T-helper 1 cell treated with Interleukin-12 subunit alpha and Interleukin-12 subunit beta and Interleukin-4 antibody, amounts not matched to agents 30 ng/mL and 1 ng/mL, for 36 hours (primary cell): ENCODE measurements around the gene NDP. TPM values are rescaled to one million over a fixed set of nuclear protein-coding genes. Genes with fewer than 3 reads are reported as not detected.
"Not testable (repeated sequence)": the region's sequence is repeated elsewhere in the genome, so short reads cannot be mapped to it uniquely, and the experiment has no call there.

Experiments
- intact Hi-C: fragments of 100-400 bp; cut with micrococcal nuclease; formaldehyde crosslinking; loops from one replicate; pipeline ENCODE4 v1.15.1; 2024
- total RNA-seq: library from RNA; stranded (reverse); gene quantifications from 2 replicates; pipeline ENCODE4 v1.2.3, GENCODE V29; 2022

NDP gene
- total RNA-seq, 1 donor from 2014 or later, result not detected

DNA sequence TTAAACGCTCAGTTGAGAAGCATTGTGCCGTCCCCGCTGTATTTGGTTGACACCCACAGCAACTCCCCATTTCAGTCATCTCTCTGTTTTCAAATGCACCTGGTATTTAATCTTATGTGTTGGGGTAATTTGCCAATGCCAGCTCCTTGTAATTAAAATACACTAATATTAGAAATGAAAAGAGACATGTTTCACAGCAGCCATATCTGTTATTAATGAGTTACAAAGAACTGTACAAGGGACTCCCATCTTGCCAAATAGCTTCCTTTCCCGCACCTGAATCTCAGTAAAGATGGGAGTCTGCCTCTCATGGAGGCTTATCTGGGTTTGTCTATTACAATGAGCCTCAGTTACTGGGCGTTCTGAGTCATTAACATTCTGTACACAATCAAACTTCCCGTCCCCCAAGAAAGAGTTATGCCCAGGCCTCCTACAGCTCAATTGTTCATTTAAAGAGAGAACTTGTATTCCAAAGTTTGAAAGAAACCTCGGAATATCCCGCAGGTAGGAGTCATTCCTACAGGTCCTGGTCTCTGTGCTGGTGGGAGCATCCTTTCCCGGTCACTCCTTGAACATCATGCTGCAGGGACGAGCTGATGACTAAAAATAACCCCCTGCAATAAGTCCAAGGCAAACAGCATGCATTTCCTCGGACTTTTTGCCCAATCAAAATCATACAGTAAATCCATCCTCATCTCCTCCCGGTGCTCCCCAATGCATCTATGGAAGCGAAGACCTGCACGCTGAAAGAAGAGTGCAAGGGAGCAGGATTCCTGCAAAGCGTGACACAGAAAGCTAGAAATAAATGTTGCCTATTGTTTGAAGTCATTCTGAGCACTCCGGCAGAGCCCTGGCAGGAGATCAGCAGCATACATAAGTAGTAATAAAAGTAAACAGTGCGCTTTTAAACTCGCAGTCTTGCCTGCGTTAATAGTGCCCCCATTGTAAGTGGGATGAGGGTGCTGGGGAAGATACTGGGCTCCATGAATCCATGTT lies 926 bp downstream of the NDP start:
- intact Hi-C loops, result no loop called here

DNA sequence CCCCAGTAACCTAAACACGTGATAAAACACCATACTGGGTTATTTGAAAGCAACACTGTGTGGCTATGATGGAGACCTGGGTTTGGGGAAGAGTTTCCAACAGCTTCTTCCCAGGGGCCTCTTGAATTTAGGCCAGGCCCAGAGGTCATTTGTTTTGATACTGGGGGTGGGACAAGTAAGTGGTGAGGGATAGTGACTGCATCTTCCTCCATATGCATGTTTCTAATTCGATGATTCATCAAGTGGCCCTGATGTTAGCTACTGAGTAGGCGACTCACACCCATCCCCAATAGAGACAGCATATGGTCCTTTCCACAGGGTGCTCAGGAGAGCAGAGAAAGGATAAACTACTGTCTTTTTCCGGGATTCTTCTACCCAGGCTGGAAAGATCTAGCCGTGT lies 2.7 kb downstream of the NDP start:
- intact Hi-C loops, result no loop called here

DNA sequence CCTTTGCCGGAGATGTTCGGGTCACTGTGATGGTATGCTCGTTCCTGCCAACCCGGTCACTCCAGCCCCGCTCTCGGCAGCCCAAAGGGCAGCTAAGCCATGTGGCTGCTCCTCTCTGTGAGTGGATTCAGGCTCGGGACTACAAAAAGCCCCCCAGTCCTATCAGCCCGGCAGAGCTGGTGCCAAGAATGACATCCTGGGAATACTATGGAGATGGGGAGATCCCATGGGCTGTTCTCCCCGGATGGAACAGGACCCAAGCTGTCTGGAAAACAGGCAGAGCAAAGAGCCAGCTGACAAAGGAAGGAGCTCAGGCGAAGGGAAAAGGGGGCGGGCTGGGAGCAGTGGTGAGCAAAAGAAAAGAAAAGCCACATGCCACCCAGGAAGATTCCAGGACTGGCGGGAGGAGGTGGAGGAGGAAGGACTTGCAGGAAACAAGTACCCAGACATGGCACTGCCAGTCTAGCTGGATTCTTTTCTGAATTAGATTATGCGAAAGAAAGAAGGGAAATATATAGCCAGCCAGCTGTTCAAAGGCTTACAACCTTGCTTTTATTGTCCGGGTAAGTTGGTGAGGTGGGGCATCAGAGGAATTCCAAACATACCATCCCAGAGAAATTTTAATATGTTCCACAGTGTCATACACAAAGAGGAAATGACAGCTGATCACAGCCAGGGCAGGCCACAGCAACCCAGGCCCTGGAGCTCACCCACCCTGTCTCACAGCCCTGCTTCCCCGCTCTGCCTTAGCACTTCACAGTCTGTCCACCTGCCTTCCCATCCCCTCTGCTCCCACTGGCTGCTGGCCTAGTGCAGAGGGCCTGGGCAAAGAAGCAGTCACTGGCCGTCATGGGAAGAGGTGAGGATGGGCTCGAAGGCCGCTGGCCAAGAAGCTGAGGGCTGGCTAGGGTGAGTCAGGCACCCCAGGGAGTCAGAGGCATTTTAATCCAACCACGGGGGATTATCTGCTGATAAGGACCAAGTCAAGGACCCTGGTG lies 3.4 kb downstream of the NDP start:
- intact Hi-C loops, result no loop called here

DNA sequence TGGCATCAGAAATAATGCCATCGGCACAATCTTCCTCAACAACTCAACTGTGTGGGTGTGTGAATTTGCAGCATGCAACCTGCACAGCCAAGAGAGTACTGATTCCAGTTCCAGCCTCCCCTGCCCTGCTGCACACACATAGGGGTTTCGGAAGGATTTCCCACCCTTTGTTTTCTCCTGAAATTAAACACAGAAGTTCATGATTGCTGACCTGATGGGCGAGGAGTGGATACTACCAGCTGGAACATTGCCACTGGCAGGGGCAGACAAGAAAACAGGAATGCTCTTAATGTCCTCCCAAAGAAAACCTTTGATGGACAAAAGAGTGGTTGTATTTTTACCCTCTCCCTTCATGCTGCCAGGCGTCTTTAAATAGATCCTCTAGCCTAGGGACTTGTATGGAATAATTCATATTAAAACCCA lies 4.8 kb downstream of the NDP start:
- intact Hi-C loops, result no loop called here

DNA sequence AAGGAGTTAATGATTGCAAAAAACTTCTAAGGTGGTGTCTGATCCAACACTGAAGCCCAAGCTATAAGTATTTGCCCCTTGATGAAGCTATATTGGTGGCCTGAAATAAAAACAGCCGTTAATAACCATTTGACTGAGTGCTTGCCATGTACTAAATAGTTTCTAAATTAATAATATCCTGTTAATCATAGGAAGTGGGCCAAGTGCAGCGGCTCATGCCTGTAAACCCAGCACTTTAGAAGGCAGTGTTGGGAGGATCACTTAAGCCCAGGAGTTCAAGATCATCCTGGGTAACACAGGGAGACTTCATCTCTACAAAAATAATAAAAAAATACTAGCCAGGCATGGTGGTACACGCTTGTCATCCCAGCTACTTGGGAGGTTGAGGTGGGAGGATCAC lies 8.3 kb downstream of the NDP start:
- intact Hi-C loops, result no loop called here

DNA sequence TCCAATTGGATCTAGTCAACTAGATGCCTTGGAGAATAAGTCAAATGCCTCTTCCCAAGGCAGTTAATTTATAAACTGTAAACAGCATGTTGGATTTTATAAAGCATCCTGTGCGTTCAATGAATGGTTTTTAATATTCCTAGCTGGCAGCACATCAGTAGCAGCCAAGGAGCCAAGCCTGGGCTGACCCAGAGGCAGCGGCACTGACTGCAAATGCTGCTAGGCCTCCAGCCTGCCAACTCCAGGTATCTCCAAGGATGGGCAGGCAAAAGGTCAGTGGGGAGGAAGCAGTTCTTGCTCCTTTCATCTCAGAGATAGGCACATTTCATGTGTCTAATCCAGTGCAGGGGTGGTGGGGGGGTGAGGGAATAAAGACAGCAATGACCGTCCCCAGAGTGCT lies 9.5 kb downstream of the NDP start:
- intact Hi-C loops, result no loop called here

DNA sequence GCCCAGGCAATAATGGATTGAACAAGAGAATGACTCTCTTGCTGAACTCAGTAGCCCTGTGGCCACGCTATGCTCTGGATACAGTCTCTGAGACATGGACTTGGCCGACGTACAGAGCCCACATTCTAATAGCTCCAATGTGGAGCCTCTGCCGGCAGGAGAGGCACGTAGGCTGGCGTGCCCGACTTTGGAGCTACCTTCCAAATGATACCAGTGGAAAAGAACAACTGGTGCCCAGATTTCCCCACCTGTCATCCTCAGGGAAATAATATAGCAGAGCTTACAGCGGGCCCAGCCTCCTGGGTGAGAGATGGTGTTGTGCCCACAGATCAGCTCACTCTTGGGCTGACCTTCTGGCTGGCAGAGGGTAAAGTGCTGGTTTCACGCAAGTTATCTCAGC lies 10.6 kb downstream of the NDP start:
- intact Hi-C loops, result no loop called here

DNA sequence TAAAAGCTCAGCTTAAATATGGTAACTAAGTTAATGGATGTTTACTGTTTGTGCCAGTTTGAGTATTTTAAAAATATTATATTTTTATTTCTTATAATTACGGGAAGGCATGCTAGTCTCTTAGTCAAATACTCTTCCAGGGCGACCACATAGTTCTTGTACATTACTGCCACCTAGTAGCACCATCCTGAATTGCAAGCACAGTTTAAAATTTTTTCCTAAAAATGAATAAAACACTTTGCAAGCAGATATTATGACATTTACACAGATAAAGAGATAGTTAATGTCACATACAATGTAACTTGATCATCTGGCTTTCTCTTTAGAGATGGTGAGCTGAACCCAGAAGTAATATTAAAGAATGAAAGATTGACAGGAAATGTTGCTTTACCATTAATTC lies 11.5 kb downstream of the NDP start:
- intact Hi-C loops, result no loop called here

DNA sequence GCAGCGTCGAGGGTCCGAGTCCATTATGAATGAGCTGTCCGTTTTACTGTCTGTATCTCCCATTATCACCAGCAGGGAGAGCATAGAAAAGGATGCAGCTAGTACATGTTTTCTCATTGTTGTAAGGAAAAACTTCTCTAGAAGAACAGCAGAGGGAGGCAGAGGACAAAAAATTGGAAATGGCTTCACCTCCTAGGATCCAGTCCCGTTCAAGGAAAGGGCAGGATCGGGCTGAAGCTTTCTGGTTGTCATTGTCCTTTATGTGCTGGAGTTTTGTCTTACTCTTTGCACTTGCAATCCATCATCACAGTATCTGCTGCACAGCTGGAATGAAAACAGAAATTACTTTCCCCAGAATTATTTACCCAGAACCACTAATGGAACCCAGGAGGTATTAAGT lies 14.7 kb downstream of the NDP start:
- intact Hi-C loops, result loop anchor here (1.0 to 5.0 kb wide), 9 partner anchors 68 to 1894 kb away; partner anchors contain the start of genes FUNDC1 and KDM6A

DNA sequence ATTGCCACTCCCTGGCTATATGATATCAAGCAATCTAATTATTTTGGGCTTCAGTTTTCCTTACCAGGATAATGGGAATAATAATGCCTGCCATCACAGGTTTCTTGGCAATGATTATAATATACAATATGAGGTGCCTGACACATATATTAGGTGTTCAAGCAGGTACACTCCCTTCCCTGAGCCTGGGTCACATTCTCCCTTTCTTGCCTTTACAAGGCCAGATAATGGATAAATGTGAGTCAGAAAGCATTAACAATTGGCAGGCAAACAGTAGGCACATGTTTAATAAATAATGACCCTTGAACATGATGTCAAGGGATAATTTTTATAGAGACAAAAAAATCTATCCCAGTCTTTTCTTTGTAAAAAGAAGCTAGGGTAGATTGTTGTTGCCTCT lies 17.2 kb downstream of the NDP start:
- intact Hi-C loops, result loop anchor here (5.0 kb wide), 5 partner anchors 346 to 1896 kb away; partner anchors contain the start of gene KDM6A

DNA sequence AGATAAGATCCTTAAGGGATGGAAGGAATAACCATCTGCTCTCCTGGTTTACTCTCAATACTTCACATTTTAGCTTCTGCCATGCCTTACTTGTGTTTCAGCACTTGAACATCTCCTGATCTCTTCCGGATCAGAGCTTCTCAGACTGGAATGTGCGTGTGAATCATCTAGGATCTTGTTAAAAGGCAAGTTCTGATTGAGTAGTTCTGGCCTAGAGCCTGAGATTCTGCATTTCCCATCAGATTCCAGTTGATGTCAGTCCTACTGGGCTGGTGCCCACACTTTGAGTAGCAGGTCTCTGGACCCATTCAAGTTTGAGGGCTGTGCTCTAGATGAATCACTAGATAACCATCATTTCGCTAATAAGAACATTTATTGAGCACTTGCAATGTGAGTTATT lies 20.0 kb downstream of the NDP start:
- intact Hi-C loops, result no loop called here

DNA sequence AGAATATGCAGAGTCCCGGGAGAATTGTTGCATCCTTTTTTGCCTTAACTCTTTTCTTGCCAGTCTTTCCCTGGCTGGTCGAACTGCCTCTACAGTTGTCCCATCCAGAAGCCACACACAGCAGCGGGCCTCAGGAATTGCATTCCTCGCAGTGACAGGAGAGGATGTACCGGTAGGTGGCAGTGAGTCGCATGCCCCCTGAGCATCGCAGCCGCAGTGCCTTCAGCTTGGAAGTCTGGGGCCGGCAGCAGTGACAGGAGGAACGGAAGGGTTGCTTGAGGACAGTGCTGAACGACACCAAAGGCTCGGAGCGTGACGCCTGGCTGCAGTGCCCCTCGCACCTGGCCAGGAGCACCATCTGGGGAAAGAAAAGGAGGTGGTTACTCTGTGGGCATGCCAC lies 23.5 kb downstream of the NDP start:
- intact Hi-C loops, result no loop called here

DNA sequence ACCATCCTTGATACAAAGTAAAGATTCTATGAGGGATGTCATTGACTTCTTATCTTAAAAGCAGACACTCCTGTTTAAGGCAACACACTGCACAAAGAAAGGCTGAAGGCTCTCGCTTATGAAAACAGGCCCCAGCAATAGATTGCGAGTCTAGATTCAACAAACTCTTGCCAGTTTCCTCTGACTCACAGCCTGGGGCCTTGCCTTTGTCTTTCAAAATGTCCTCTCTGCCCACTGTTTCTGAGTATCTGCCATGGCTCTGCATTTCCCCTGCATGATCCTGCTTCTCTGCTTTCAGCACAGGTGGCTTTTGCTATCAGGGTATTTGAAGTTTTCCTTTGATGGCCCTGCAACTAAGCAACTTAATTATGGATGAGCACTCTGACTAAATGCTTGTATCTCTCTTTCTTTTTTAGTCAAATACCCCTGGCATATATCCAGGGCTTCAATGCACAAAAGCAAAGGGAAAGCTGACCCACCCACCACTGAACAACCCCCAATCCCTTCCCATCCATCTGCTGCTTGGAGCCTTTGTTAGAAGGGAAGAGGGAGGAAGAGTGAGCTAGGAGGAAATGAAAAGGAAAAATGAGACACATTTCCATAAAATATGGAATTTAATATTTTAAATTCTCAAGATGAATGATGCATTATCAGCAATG lies 32.2 kb downstream of the NDP start:
- intact Hi-C loops, result no loop called here

DNA sequence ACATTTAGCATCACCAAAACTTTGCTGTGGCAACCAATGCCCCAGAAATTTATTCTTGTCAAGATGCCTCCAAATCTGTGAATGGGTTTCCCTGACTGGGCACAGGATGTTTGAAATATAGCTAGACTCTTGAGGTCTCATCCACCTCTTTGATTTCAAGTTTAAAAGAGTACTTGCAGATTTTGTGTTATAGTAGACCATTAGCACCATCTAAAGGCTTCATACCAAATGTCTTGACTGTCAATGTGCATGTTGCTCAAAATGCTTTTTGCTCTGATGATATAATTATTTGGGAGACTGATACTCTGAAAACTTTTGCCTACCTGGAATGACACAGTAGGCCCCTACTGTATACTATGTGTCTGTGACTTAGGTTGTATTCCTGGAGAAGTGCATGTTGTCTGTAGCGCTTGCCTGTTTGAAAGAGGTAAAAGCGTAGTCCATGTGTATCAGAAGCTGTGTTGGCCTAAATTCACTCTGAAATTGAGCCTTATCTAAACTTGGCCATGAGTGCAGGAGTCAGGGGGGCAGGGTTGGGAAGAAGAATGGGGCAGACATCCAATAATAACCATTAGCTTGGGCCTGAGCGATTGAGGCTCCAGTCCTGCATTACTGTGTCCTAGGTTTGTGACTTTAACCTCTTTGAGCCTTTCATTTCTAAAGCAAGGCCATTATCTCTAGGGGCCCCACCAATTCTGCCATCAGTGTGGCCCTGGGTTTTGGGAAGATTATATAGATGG lies 33.8 kb downstream of the NDP start:
- intact Hi-C loops, result no loop called here

DNA sequence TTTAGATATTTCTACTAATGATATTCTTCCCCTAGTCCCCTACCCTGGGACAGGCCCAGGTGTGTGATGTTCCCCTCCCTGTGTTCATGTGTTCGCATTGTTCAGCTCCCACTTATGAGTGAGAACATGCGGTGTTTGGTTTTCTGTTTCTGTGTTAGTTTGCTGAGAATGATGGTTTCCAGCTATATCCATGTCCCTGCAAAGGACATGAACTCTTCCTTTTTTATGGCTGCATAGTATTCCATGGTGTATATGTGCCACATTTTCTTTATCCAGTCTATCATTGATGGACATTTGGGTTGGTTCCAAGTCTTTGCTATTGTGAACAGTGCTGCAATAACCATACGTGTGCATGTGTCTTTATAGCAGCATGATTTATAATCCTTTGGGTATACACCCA lies 51.2 kb downstream of the NDP start:
- intact Hi-C loops, result not testable (repeated sequence)

DNA sequence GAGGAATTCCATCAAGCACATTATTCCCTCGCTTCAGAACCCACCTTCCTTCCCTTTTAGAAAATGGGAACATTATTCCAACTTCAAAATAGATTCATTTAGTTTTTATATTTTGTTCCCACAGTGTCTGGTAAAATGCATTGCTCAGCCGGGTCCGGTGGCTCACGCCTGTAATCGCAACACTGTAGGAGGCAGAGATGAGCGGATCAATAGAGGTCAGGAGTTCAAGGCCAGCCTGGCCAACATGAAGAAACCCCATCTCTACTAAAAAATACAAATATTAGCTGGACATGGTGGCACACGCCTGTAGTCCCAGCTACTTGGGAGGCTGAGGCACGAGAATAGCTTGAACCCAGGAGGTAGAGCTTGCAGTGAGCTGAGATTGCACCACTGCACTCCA lies 62.4 kb downstream of the NDP start:
- intact Hi-C loops, result not testable (repeated sequence)

DNA sequence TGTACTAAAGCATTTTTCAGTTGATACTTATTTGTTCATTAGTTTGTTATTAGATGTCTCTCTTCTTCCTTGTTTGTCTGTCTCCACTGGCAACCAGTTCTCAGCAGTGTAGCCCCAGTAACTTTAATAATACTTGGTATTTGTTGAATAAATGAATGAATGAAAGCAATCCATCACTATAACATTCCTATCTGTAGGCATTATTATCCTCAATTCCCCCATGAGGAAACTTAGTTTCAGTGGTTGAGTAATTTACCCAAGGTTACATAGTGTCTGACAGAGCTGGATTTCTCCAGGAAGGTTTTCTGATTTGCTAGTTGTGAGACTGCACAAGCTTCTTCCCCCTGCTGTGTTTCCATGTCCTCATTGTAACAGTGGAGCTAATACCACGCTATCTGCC lies 63.2 kb downstream of the NDP start:
- intact Hi-C loops, result no loop called here

DNA sequence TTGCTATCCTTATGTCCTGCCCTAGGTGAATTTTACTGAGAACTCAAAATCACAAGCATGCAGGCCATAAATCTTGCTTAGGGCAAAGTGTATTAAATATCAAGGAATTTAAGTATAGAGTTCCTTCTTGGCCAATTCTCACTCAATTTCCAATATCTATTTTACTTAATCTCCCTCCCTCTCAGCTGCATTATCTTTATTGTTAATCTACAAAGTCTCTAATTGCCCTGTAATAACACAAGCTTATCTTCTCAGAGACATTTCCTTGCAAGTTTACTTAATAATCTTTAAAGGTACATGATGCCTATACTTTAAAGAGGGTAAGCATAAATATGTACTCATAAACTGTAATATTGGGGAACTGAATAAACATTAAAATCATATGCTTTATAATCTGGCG lies 64.0 kb downstream of the NDP start:
- intact Hi-C loops, result no loop called here

DNA sequence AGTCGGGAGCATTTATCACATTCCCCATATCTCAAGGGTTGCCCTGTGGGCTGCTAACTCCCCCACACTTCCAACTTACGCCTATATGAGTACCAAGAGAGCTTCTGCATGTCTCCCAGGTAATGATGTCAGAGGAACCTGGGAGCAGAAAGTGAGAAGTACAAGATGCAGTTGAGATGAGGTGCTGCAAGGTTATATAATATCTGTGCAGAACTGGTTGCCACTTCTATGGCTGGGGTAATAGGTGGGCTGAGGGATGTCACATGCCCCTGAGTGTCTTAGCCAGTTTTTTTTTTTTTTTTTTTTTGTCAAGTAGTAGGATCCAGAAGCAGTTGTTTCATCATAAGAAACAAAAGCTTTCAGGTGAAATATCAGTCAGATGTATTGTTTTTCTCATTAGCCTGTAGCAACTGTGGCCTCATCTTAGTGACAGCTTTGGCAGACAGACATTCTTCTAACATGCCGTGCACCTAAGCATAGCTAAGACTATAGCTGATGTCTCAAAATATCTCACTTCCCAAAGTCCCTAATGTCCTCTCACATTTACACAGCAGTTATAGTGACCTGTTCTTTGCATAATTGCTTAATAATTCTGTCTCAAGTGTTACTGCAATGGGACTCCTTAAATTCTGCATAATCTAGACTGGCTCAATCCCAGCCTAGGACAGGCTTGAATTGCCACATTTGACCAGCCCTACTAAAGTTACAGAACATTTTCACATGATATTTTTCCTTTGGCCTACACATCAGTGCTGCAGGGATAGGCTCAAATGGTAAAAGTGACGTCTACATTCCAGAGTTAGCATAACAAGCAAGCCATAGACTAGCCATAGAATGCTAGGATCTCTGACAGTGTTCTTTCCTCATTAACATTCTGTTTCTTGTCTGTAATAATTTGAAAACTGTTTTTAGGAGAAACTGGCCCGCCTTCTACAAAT lies 73.0 kb downstream of the NDP start:
- intact Hi-C loops, result no loop called here
